Measurements from ENCODE around the gene GPC5.
"Not testable (repeated sequence)": the region's sequence is repeated elsewhere in the genome, so short reads cannot be mapped to it uniquely, and the experiment has no call there.

GPC5 gene

DNA sequence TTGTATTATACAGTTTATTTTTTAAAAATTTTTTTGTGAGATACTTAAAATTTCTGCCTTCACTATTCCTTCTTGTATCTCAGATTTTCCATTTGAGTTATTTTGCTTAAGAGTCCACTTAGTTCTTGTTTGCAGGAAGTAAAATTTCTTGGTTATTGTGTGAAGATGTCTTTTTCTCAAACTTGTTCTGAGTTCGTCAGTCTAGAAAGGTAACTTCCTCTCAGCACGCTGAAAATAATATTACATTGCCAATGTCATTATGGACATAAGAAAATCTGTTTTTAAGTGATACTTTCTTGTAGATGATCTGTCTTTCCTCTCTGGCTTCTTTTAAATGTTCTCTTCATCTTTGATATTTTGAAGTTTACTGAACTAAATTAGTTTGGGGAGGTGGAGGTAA, 1096.5 kb downstream of the GPC5 start:
- DNase-seq, result no peak

DNA sequence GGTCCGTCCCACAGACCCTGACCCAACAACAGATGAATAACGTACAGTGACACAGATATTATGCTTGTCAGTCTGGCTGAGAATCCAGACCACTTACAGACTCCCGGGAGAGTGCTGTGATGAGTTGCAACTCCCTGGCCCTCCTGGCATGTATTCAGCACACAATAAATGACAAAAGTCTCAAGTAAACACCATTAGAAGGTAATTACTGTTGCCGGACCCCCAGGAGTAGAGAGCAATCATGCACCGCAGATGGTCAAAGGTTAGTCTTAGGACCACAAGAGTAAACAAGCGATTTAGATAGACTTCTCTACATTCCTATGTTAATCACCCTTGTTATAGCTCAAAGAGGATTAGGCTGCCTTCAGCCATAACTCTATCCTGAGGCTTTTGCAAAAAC, 1101.8 kb downstream of the GPC5 start:
- DNase-seq, result no peak

DNA sequence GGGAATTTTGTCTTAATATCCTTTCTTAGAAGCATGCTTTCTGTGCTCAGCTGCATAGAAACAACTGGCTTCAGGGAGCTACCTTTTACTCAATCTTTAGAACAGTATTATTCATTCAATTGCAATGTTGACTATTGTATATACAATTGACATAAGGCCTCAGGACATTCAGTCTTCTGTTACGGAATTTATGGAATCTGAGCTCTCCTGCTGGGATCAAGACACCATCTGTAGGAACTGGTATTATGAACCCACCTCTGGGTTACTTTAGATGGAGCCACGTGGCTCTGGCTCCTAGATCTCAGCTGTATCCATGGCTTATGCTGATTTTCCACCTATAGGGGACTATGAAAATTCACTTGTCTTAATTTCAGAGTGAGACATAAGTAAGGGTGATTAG, 1112.0 kb downstream of the GPC5 start:
- DNase-seq, result peak; percentile 53

- DNase-seq, result no peak
Observed at GRCh38 chr13:92512852-92513251, 1114.4 kb downstream of the GPC5 start.

GRCh38 chr13:92513672-92514071, 1115.3 kb downstream of the GPC5 start:
- peak; percentile 13 for DNase-seq

DNA sequence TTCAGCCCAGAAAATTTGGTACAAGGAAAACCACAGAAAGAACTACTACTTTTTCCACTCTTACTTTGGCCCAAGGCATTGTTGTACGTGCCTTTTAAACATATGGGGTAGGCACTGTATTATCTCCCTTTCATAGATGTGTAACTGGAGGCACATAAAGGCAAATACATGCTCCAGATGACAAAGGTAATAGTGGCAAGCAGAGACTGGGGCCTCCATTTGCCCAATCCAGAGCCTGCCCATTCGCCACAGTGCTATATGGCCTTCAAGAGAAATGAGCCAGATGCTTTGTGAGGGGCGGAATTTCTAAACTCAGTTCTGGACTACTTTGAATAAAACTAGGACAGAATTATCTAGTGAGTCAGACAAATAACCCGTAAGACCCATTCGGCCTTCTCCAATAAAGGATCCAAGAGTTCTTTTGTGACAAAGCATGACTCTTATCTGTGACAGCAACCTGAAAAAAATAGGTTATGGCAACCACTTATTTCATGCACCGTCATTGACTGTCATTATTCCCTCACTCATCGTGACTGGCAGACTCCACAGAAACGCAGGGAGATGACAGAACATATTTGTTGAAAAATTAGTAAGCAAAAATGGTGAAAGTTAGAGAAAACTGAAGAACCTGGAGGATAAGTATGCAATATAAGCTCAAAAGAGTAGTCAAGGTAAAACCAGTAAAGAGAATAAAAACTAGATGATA, 1116.2 kb downstream of the GPC5 start:
- no peak for DNase-seq

GRCh38 chr13:92516878-92517277, 1118.5 kb downstream of the GPC5 start:
- not testable (repeated sequence) for DNase-seq

DNA sequence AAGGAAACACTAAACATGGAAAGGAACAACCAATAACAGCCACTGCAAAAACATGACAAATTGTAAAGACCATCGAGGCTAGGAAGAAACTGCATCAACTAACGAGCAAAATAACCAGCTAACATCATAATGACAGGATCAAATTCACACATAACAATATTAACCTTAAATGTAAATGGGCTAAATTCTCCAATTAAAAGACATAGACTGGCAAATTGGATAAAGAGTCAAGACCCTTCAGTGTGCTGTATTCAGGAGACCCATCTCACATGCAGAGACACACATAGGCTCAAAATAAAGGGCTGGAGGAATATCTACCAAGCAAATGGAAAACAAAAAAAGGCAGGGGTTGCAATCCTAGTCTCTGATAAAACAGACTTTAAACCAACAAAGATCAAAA, 1120.2 kb downstream of the GPC5 start:
- DNase-seq, result not testable (repeated sequence)

- DNase-seq, result no peak
Observed at GRCh38 chr13:92530364-92530763, 1131.9 kb downstream of the GPC5 start.

DNA sequence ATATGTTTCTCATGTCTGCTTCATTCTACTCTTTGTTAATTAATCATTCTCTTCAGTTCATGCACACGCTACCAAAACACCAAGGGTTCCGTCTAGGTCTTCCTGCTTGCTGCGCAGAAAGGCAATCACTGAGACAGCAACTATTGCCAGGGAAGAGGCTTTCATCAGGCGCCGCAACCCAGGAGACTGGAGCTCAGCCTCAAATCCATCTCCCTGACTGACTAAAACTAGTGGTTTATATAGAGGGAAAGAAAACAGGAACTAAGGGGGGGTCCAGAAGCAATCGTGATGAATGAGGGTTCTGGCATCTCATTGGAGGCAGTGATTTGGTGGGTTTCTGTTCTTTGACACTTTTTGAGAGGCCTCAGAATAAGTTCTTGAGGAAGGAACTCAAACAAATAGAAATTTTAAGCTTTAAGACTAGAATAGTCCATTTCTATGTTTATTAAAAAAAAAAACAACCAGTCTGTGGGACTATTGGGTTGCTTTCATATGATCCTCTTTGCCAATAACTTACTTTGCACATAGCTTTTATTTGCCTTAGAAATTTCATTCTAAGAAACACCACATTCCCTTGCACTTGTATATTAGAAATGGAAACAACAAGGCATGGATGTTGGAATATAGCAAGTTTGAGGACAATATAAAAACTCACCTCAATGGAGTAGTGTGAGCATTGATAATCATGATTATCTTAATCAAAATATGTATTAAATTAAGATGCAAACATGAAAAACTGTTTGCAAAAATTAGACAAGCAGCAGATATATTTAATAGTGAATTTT, 1137.0 kb downstream of the GPC5 start:
- DNase-seq, result no peak

GRCh38 chr13:92537471-92537870, 1139.0 kb downstream of the GPC5 start:
- no peak for DNase-seq

DNA sequence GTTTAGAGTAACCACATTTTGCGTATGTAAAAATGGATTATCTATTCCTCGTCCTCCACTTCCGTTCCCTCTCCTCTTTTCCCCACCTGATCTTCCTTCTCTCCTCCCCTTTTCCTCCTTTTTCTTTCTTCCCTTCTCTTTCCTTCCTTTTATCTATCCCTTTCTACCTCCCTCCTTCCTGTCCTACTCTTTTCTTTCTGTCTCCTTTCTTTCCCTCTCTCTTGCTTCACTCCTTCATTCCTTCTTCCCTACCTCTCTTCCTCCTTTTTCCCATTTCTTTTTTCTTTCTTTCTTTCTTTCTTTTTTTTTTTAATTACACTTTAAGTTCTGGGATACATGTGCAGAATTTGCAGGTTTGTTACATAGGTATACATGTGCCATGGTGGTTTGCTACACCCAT, 1139.7 kb downstream of the GPC5 start:
- DNase-seq, result no peak

GRCh38 chr13:92539148-92539547, 1140.7 kb downstream of the GPC5 start:
- not testable (repeated sequence) for DNase-seq

DNA sequence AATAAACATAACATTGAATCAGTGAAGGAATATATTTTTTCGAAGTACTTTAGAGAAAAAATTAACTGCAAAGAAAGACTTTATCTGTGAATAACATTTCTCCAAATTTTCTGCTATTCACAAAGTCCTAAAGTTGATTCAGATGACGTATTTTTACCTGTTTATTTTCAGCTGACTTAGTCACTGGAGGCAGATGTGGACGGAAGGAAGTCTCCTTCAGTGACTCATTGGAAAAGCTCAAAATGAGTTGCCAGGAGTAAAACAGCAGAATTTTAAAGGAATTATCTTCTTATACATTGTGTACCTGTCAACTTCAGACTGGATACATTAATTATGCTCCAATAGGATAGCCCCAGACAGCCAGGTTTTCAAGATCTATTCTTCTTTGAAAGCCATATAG, 1148.8 kb downstream of the GPC5 start:
- DNase-seq, result no peak

DNA sequence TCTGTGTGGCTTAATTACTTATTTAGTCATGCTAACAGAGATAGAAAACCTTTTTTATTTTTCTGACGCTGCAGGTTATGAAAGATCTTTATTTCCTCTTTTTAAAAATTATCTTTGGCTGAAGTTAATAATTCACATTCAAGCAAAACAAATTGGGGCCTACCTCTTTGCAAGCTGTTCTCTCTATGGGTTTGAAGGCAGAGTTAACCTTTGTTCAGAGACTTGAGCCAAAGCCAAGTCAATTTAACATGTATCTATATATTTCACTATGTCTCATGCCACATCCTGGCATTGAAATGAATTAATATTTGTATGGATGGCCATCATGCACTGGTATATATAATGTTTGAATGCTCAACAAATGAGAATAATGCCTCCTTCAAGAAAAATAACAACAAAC, 1150.9 kb downstream of the GPC5 start:
- no peak for DNase-seq

DNA sequence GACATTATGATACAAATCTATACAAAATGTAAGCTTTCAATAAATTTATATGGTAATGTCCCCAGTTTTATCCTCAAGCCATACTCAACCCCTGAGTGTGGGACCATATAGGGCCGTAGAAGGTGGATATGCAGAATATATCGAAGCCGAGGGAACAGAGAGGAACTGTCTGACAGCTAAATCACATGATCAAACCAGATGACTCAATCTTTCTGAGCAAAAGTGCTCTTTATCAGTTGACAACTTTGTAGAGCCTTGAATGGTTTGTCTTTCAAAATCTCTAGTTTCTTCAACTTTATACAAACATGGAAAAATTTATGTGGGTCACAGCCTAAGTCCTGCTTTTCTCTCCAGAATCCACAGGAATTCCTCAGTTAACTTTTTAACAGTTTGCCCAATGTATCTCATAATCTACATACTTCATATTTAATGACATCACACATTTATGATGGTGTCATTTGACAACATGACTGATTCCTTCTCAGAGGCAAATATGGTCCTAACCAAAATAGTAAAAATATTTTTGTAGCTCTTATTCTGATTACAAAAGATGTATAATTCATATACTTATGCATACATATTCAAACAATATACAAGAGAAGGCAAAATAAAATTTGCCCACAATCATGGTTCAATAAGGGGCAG, 1155.2 kb downstream of the GPC5 start:
- DNase-seq, result no peak

DNA sequence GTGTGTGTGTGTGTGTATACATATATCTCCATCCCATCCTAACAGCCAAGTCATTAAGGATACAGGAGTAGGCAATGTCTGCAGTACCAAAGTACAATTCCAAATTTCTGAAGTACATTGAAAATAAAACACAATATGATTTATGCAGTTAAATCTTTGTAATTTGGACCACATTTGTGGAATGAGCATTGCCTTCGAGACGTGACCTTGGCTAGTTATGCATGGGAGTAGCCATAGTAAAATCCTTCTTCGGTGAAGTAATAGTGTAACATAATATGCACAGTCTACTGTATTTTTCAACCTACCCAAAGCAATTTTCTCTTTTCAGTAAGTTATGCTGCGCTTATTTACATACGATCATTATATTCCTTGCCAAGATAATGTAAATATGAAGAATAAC, 1162.5 kb downstream of the GPC5 start:
- no peak for DNase-seq

GRCh38 chr13:92564942-92565341, 1166.5 kb downstream of the GPC5 start:
- no peak for DNase-seq

DNA sequence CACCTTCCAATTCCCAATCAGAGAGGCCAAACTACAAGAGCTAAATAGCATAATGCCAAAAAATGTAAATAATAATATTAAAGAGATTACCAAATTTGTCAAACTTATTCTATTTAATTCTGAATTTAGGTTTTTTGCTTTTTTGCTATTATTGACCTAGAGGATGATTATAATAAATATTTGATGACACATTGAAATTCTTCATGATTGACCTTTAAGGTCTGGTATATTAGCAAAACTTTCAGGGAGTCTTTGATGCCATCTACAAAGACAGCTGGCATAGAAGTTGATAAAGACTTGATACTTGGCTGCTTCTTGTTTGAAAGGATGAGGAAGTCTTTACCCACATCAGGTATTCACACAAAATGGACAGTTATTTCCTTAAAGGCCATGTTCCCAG, 1168.3 kb downstream of the GPC5 start:
- no peak for DNase-seq

DNA sequence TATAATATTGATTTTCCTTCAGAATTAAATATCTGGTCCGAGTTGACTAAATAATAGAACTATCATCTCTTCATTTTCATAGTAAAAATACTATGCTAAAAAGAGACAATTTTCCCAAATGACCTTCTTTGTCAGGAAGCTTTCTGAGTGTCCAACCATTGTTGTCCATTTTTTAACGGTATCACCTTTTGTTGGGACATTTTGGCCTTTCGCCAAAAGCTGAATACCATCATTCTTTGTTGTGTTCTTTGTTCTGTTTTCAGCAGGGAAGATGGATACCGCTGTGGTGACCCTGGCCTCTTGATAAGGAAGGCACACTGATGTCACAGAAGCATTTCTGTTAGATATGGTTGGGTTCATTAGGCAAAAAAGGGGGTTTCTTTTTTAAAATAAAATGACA, 1173.8 kb downstream of the GPC5 start:
- no peak for DNase-seq

DNA sequence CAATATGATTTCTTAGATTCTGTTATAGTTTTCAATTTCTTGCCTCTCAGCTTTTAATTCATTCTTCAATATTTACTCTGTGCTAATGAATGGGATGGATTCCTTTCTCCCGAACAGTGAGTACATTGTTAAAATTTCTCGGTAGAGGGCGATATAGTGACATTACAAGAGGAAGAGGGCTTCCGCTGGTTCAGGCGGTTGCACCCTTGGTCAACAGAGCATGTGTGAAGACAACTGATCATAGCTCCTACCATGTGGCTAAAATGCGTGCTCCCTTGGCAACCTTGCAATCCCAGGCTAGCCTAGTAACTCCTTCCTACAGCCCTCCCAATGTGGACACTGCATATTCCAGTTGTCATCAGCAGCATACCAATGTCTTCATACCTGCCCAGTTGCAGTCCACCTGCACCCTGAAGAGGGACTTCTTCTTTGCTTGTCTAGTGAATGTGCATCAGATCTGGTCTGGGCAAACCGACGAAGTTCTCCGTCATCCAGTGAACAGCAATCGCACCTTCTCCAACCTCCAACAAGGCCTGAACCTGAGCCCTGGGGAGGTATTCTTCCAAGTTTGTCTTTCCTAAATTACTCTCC, 1175.1 kb downstream of the GPC5 start:
- DNase-seq, result peak; percentile 31

- no peak for DNase-seq
Observed at GRCh38 chr13:92574499-92574898, 1176.1 kb downstream of the GPC5 start.

GRCh38 chr13:92575777-92576176, 1177.4 kb downstream of the GPC5 start:
- no peak for DNase-seq
